ENCODE data around the gene LRRC3. TPM values are rescaled to one million over a fixed set of nuclear protein-coding genes. Genes with fewer than 3 reads are reported as not detected.

The LRRC3 gene
- total and polyA plus RNA-seq, 2 of the 8 experiments (the other 6 are each of a cell fraction or from before 2014, with no cell fraction given): 3.1 to 5.4 TPM

DNA sequence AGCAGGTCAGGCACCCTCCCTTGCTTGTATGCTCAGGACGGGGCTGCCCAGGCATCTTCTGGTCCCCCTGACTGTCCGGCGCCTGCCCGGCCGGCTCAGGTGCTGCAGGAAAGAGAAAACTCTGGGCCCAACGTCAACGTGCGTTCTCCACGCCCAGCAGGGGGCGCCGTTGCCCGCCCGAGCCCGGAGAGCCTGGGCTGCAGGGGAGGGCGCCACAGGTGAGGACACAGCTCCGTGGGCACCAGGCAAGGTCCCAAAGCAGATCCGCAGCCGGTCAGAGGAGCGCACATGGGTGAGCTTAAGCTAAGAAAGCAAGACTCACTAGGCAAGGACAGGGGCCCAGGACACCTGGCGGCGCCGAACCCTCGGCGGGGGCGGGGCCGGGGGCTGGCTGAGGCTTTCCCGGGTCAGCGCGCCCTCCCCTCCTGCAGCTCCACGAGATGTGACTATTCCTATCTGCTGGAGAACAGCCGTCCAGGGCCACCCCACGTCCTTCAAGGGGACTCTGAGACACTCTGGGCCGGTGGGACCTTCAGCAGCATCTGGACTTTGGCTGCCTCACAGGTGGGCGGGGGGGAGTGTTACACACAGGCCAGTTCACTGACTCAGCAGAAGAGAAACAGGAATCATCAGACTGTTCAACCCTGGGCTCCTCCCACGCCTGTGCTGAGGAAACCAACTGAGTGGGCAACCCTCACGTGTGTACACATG lies 55.4 kb downstream of the LRRC3 start:
- peak overlapping the region in 1 of 4 experiments; percentile 35; a peak in 1 of 8 replicates for H3K4me3 ChIP-seq (ENCODE audit: extremely low read depth in 1 of 4, insufficient read depth in 2 of 4, low read depth in 3 of 4, low read length in 4 of 4)
- H3K23ac ChIP-seq (ENCODE audit: insufficient read length): no peak overlapping the region
- H3K9me3 ChIP-seq (ENCODE audit: insufficient read depth in 2 of 2, low read depth in 1 of 2, low read length in 1 of 2): no peaks in the 10 kb centered on the region
- FAIRE-seq (no peak), DNase-seq (ENCODE audit: low read depth in 1 of 2, low spot score in 2 of 2) (peak; percentile 43 to 91)
- H3K23me2 ChIP-seq (ENCODE audit: low read depth, low read length): 0 out of 2 replicates have a peak, but pooled peaks cover 2% of the 10 kb centered on the region
- H2BK20ac ChIP-seq (ENCODE audit: low read length): no peak overlapping the region
- H3K4me2 ChIP-seq (ENCODE audit: insufficient read depth in 1 of 2, low read depth in 2 of 2, low read length in 2 of 2): peak overlapping the region in 1 of 2 experiments; percentile 59; a peak in 3 of 4 replicates
- no peak overlapping the region for H2BK12ac ChIP-seq (ENCODE audit: low read depth, low read length)
- no peak overlapping the region; the same call in 1 of the 2 replicates for H3K18ac ChIP-seq (ENCODE audit: extremely low read depth, low read length)
- H3K36me3 ChIP-seq (ENCODE audit: control insufficient read depth in 2 of 4, insufficient read depth in 4 of 4, low read length in 3 of 4): peaks cover 0 to 8% (median 8%) of the 10 kb centered on the region in 4 experiments; a peak in 4 of 8 replicates
- POLR2A ChIA-PET (ENCODE audit: partially characterized antibody): interaction anchor here (0.8 to 1.9 kb wide), 3 partner anchors 10 to 196 kb away, joined by 3 to 7 read pairs (median 5); no protein-coding TSS in a partner anchor
- H2BK120ac ChIP-seq (replicated peaks; ENCODE audit: low read depth, low read length): no peak overlapping the region
- H3K79me1 ChIP-seq (ENCODE audit: low read depth, low read length): no peaks in the 10 kb centered on the region
- peak overlapping the region; percentile 5 for H4K91ac ChIP-seq (replicated peaks; ENCODE audit: insufficient read length, low read length)
- no peak overlapping the region for H2BK15ac ChIP-seq (ENCODE audit: low read length)
- H3K56ac ChIP-seq (replicated peaks; ENCODE audit: insufficient read length, low read depth, low read length): no peak overlapping the region
- H2BK5ac ChIP-seq (ENCODE audit: low read depth, low read length): no peak overlapping the region; the same call in 1 of the 2 replicates
- peak overlapping the region; percentile 74; the same call in 1 of the 2 replicates for H4K8ac ChIP-seq (ENCODE audit: extremely low read depth, insufficient read depth, low read length)
- no peak overlapping the region; the same call in 1 of the 2 replicates for H2AK5ac ChIP-seq (ENCODE audit: low read depth, low read length)
- no peak overlapping the region for H3K9ac ChIP-seq (replicated peaks in 1 of 4; ENCODE audit: extremely low read depth in 1 of 4, low read depth in 3 of 4, low read length in 3 of 4)
- no peak overlapping the region; the same call in 1 of the 2 replicates for H2AFZ ChIP-seq (ENCODE audit: low read length)
- H3K14ac ChIP-seq (ENCODE audit: insufficient read length): no peak overlapping the region
- peak overlapping the region; percentile 64 for H4K5ac ChIP-seq (ENCODE audit: insufficient read length, low read depth, low read length)
- no peaks in the 10 kb centered on the region for H3K27me3 ChIP-seq (replicated peaks in 1 of 4; ENCODE audit: control insufficient read depth in 3 of 4, extremely low read depth in 1 of 4, insufficient read depth in 3 of 4, low read length in 3 of 4)
- no peaks in the 10 kb centered on the region; a peak in 3 of 7 replicates for H3K4me1 ChIP-seq (replicated peaks in 1 of 4; ENCODE audit: control insufficient read depth in 3 of 4, insufficient read depth in 4 of 4, low read length in 3 of 4)
- CTCF ChIA-PET (ENCODE audit: partially characterized antibody): interaction anchor here (0.8 to 4.0 kb wide), 35 partner anchors 9 to 286 kb away, joined by 3 to 21 read pairs (median 5); partner anchors contain the start of gene TSPEAR
- H3K4ac ChIP-seq (replicated peaks; ENCODE audit: insufficient read length, low read depth, low read length): no peak overlapping the region
- WGBS, 2 experiments (ENCODE audit: extremely low coverage in 1 of 2, insufficient coverage in 1 of 2, insufficient read length in 1 of 2, insufficient replicate concordance in 2 of 2, low coverage in 1 of 2, low lambda C conversion rate in 2 of 2, missing lambda C conversion rate in 1 of 2): 58% methylated on average over 27 of the region's 36 CpGs; no CpG with 5 or more reads in 1 of the 2 experiments
- no peak overlapping the region for H3K27ac ChIP-seq (ENCODE audit: low read depth, low read length)
- peaks cover 3 to 6% of the 10 kb centered on the region in 2 experiments for H4K20me1 ChIP-seq (replicated peaks in 1 of 2; ENCODE audit: control insufficient read depth in 1 of 2, insufficient read depth in 2 of 2, low read length in 2 of 2)
- H3K79me2 ChIP-seq (ENCODE audit: control insufficient read depth in 1 of 2, insufficient read depth in 2 of 2, low read length in 2 of 2): no peaks in the 10 kb centered on the region
- TF ChIP-seq RFX5 (IDR thresholded peaks at IDR 0.05; ENCODE audit: borderline replicate concordance, low read depth, low read length) (no peak), RNF2 (IDR thresholded peaks at IDR 0.05; ENCODE audit: borderline replicate concordance, low read depth, low read length, missing control alignments, poor library complexity, severe bottlenecking) (no peak), POLR2AphosphoS5 (IDR thresholded peaks at IDR 0.05; ENCODE audit: low read depth, low read length) (no peak), KDM1A (IDR thresholded peaks at IDR 0.05; ENCODE audit: borderline replicate concordance, low read length) (no peak), KDM4A (IDR thresholded peaks at IDR 0.05; ENCODE audit: low read depth, low read length, severe bottlenecking) (peak; percentile 28), EGR1 (IDR thresholded peaks at IDR 0.05; ENCODE audit: borderline replicate concordance, low read depth, low read length) (no peak), RAD21 (IDR thresholded peaks at IDR 0.05 in 1 of 2, conservative IDR thresholded peaks at IDR 0.05 in 1 of 2; ENCODE audit: low read depth in 2 of 2, low read length in 2 of 2) (peak; percentile 90 to 96), PHF8 (conservative IDR thresholded peaks at IDR 0.05; ENCODE audit: low read depth, low read length) (no peak), SIX5 (IDR thresholded peaks at IDR 0.05; ENCODE audit: low read depth, low read length) (no peak), POLR2A (IDR thresholded peaks at IDR 0.05; ENCODE audit: control extremely low read depth in 1 of 2, low read depth in 2 of 2, low read length in 2 of 2) (no peak), GTF2F1 (IDR thresholded peaks at IDR 0.05; ENCODE audit: borderline replicate concordance, low read depth, low read length) (no peak)

All from H1 (cell line).